Rectal smooth muscle tissue (tissue), 1 donor: ENCODE measurements around the gene SMOC2.

Experiments used
- H3K27ac ChIP-seq: one replicate; pipeline ENCODE4 v1.7.0; 2013; ENCODE audit warnings: low read depth, low read length, inconsistent platforms
- H3K27me3 ChIP-seq: one replicate; pipeline ENCODE4 v1.7.0; 2013; ENCODE audit warnings: low read length; ENCODE audit not compliant: control insufficient read depth, insufficient read depth
- H3K36me3 ChIP-seq: one replicate; pipeline ENCODE4 v1.7.0; 2013; ENCODE audit warnings: low read length; ENCODE audit not compliant: control insufficient read depth, insufficient read depth
- H3K4me1 ChIP-seq: one replicate; pipeline ENCODE4 v1.7.0; 2013; ENCODE audit warnings: low read length; ENCODE audit not compliant: control insufficient read depth, insufficient read depth
- H3K4me3 ChIP-seq: one replicate; pipeline ENCODE4 v1.7.0; 2013; ENCODE audit warnings: low read length
- H3K9ac ChIP-seq: one replicate; pipeline ENCODE4 v1.7.0; 2013; ENCODE audit warnings: low read length

Gene SMOC2

GRCh38 chr6:168480481-168480880 is 39.5 kb downstream of the SMOC2 start:
- Histone ChIP-seq H3K9ac (no peak overlapping the region), H3K36me3 (no peaks in the 10 kb centered on the region), H3K27me3 (no peaks in the 10 kb centered on the region), H3K27ac (no peak overlapping the region), H3K4me3 (no peak overlapping the region), H3K4me1 (no peaks in the 10 kb centered on the region)

GRCh38 chr6:168485818-168486217 is 44.8 kb downstream of the SMOC2 start:
- no peaks in the 10 kb centered on the region for H3K27me3 ChIP-seq

GRCh38 chr6:168490757-168491156 is 49.8 kb downstream of the SMOC2 start:
- Histone ChIP-seq H3K4me1 (no peaks in the 10 kb centered on the region), H3K9ac (no peak overlapping the region), H3K27ac (no peak overlapping the region), H3K36me3 (no peaks in the 10 kb centered on the region), H3K27me3 (no peaks in the 10 kb centered on the region), H3K4me3 (no peak overlapping the region)

More at GRCh38 chr6:168485818-168486217, 44.8 kb downstream of the SMOC2 start:
- no peak overlapping the region for H3K27ac ChIP-seq
- H3K4me3 ChIP-seq = no peak overlapping the region
- H3K4me1 ChIP-seq = no peaks in the 10 kb centered on the region
- H3K9ac ChIP-seq = no peak overlapping the region
- H3K36me3 ChIP-seq = no peaks in the 10 kb centered on the region

GRCh38 chr6:168493976-168494375 is 53.0 kb downstream of the SMOC2 start:
- Histone ChIP-seq H3K4me1 (no peaks in the 10 kb centered on the region), H3K9ac (no peak overlapping the region), H3K27ac (no peak overlapping the region), H3K36me3 (no peaks in the 10 kb centered on the region), H3K27me3 (no peaks in the 10 kb centered on the region), H3K4me3 (no peak overlapping the region)

- H3K4me3 ChIP-seq = no peak overlapping the region
- H3K36me3 ChIP-seq = no peaks in the 10 kb centered on the region
These were observed 53.7 kb downstream of the SMOC2 start for GRCh38 chr6:168494726-168495125.

GRCh38 chr6:168495133-168495532 is 54.1 kb downstream of the SMOC2 start:
- Histone ChIP-seq H3K27me3 (no peaks in the 10 kb centered on the region), H3K4me3 (no peak overlapping the region), H3K9ac (no peak overlapping the region), H3K27ac (no peak overlapping the region), H3K36me3 (no peaks in the 10 kb centered on the region), H3K4me1 (no peaks in the 10 kb centered on the region)

More at GRCh38 chr6:168494726-168495125, 53.7 kb downstream of the SMOC2 start:
- no peak overlapping the region for H3K9ac ChIP-seq
- H3K27me3 ChIP-seq = no peaks in the 10 kb centered on the region
- H3K27ac ChIP-seq = no peak overlapping the region
- H3K4me1 ChIP-seq = no peaks in the 10 kb centered on the region

GRCh38 chr6:168495636-168496035 is 54.7 kb downstream of the SMOC2 start:
- H3K4me3 ChIP-seq = no peak overlapping the region
- no peak overlapping the region for H3K9ac ChIP-seq
- no peaks in the 10 kb centered on the region for H3K4me1 ChIP-seq
- no peaks in the 10 kb centered on the region for H3K27me3 ChIP-seq
- no peaks in the 10 kb centered on the region for H3K36me3 ChIP-seq
- H3K27ac ChIP-seq = no peak overlapping the region

GRCh38 chr6:168496139-168496996 is 55.4 kb downstream of the SMOC2 start:
- Histone ChIP-seq H3K4me3 (no peak overlapping the region), H3K4me1 (no peaks in the 10 kb centered on the region), H3K9ac (no peak overlapping the region), H3K27me3 (no peaks in the 10 kb centered on the region), H3K27ac (no peak overlapping the region), H3K36me3 (no peaks in the 10 kb centered on the region)

- Histone ChIP-seq H3K27ac (no peak overlapping the region), H3K4me1 (no peaks in the 10 kb centered on the region), H3K9ac (no peak overlapping the region), H3K36me3 (no peaks in the 10 kb centered on the region), H3K4me3 (no peak overlapping the region), H3K27me3 (no peaks in the 10 kb centered on the region)
These were observed 56.0 kb downstream of the SMOC2 start for GRCh38 chr6:168496997-168497331.

- H3K36me3 ChIP-seq = no peaks in the 10 kb centered on the region
- no peak overlapping the region for H3K4me3 ChIP-seq
- H3K27me3 ChIP-seq = no peaks in the 10 kb centered on the region
- no peaks in the 10 kb centered on the region for H3K4me1 ChIP-seq
- no peak overlapping the region for H3K9ac ChIP-seq
- no peak overlapping the region for H3K27ac ChIP-seq
These were observed 56.4 kb downstream of the SMOC2 start for GRCh38 chr6:168497381-168497780.

GRCh38 chr6:168498161-168498843 is 57.3 kb downstream of the SMOC2 start:
- Histone ChIP-seq H3K27me3 (no peaks in the 10 kb centered on the region), H3K36me3 (no peaks in the 10 kb centered on the region), H3K27ac (no peak overlapping the region)

GRCh38 chr6:168499045-168499650 is 58.2 kb downstream of the SMOC2 start:
- H3K27ac ChIP-seq = no peak overlapping the region
- H3K27me3 ChIP-seq = no peaks in the 10 kb centered on the region
- H3K4me3 ChIP-seq = no peak overlapping the region
- H3K4me1 ChIP-seq = no peaks in the 10 kb centered on the region
- H3K9ac ChIP-seq = no peak overlapping the region
- H3K36me3 ChIP-seq = no peaks in the 10 kb centered on the region

More at GRCh38 chr6:168498161-168498843, 57.3 kb downstream of the SMOC2 start:
- no peak overlapping the region for H3K9ac ChIP-seq
- no peaks in the 10 kb centered on the region for H3K4me1 ChIP-seq
- H3K4me3 ChIP-seq = no peak overlapping the region
